GM12865 (cell line): ENCODE results near the gene ARHGEF38.
"Not testable (repeated sequence)": the region's sequence is repeated elsewhere in the genome, so short reads cannot be mapped to it uniquely, and the experiment has no call there.

Experiments
- DNase-seq: peaks from one replicate; pipeline ENCODE4 v3.0.0; 2010; ENCODE audit warnings: low read depth
- H3K4me3 ChIP-seq: 2 replicates; pipeline ENCODE4 v1.5.1; 2011; ENCODE audit warnings: mild to moderate bottlenecking, low read depth, low read length, control low read depth
- CTCF ChIP-seq: IDR thresholded peaks from 2 replicates; pipeline ENCODE4 v1.5.1; 2011; ENCODE audit warnings: low read length, control low read depth, low read depth, inconsistent platforms; ENCODE audit not compliant: insufficient read depth; ENCODE audit errors: missing control alignments

ARHGEF38 gene

GRCh38 chr4:105677709-105678108, 125.3 kb downstream of the ARHGEF38 start:
- no peak for DNase-seq
- H3K4me3 ChIP-seq = no peak overlapping the region
- no peak for TF ChIP-seq CTCF

GRCh38 chr4:105679186-105679585, 126.8 kb downstream of the ARHGEF38 start:
- no peak overlapping the region for H3K4me3 ChIP-seq
- TF ChIP-seq CTCF = no peak
- no peak for DNase-seq

GRCh38 chr4:105683038-105683437, 130.6 kb downstream of the ARHGEF38 start:
- no peak overlapping the region for H3K4me3 ChIP-seq
- DNase-seq = no peak
- TF ChIP-seq CTCF = no peak

GRCh38 chr4:105686571-105686970, 134.2 kb downstream of the ARHGEF38 start:
- no peak for DNase-seq
- no peak overlapping the region for H3K4me3 ChIP-seq
- TF ChIP-seq CTCF = no peak

GRCh38 chr4:105694812-105695211, 142.4 kb downstream of the ARHGEF38 start:
- H3K4me3 ChIP-seq, DNase-seq: not testable (repeated sequence)

- H3K4me3 ChIP-seq, DNase-seq: not testable (repeated sequence)
Measured at GRCh38 chr4:105695832-105696231, 143.4 kb downstream of the ARHGEF38 start.

GRCh38 chr4:105698607-105699006, 146.2 kb downstream of the ARHGEF38 start:
- no peak for DNase-seq
- TF ChIP-seq CTCF = no peak
- H3K4me3 ChIP-seq = no peak overlapping the region

GRCh38 chr4:105707782-105708180, 155.4 kb downstream of the ARHGEF38 start:
- peak overlapping the region; percentile 77 for H3K4me3 ChIP-seq
- TF ChIP-seq CTCF = no peak
- no peak for DNase-seq
